Measurements from ENCODE around the gene LRCH3. TPM values are rescaled to one million over a fixed set of nuclear protein-coding genes. Genes with fewer than 3 reads are reported as not detected.
A peak's percentile ranks its signal among the peaks of the same experiment; 100 is the strongest.

LRCH3 gene
- total and polyA plus RNA-seq, 2 of the 13 experiments (the other 11 are each of a cell fraction or from before 2014, with no cell fraction given): 25.5 to 103 TPM

- TF ChIP-seq ZNF280D (CRISPR knock-in tag; IDR thresholded peaks at IDR 0.05) (no peak), RORA (CRISPR knock-in tag; IDR thresholded peaks at IDR 0.05) (no peak), NR2F1 (CRISPR knock-in tag; IDR thresholded peaks at IDR 0.05) (no peak), ETV6 (CRISPR knock-in tag; conservative IDR thresholded peaks at IDR 0.05) (no peak), RARA (CRISPR knock-in tag; IDR thresholded peaks at IDR 0.05) (0 out of 2 replicates have a peak, but pooled peaks have one; percentile 14), ZNF891 (CRISPR knock-in tag; IDR thresholded peaks at IDR 0.05) (no peak), ZNF773 (CRISPR knock-in tag; IDR thresholded peaks at IDR 0.05; ENCODE audit: borderline replicate concordance) (no peak), ZFP36L1 (CRISPR knock-in tag; IDR thresholded peaks at IDR 0.05) (no peak), ZBTB4 (CRISPR knock-in tag; IDR thresholded peaks at IDR 0.05; ENCODE audit: borderline replicate concordance) (no peak), MEF2D (CRISPR knock-in tag; IDR thresholded peaks at IDR 0.05) (no peak), PAX8 (CRISPR knock-in tag; IDR thresholded peaks at IDR 0.05; ENCODE audit: borderline replicate concordance) (no peak), NR2F6 (IDR thresholded peaks at IDR 0.05) (0 out of 2 replicates have a peak, but pooled peaks have one; percentile 17), NR2F6 (CRISPR knock-in tag; IDR thresholded peaks at IDR 0.05) (no peak)
- TF ChIP-seq, protein P1, sequence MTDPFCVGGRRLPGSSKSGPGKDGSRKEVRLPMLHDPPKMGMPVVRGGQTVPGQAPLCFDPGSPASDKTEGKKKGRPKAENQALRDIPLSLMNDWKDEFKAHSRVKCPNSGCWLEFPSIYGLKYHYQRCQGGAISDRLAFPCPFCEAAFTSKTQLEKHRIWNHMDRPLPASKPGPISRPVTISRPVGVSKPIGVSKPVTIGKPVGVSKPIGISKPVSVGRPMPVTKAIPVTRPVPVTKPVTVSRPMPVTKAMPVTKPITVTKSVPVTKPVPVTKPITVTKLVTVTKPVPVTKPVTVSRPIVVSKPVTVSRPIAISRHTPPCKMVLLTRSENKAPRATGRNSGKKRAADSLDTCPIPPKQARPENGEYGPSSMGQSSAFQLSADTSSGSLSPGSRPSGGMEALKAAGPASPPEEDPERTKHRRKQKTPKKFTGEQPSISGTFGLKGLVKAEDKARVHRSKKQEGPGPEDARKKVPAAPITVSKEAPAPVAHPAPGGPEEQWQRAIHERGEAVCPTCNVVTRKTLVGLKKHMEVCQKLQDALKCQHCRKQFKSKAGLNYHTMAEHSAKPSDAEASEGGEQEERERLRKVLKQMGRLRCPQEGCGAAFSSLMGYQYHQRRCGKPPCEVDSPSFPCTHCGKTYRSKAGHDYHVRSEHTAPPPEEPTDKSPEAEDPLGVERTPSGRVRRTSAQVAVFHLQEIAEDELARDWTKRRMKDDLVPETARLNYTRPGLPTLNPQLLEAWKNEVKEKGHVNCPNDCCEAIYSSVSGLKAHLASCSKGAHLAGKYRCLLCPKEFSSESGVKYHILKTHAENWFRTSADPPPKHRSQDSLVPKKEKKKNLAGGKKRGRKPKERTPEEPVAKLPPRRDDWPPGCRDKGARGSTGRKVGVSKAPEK (CRISPR knock-in tag; IDR thresholded peaks at IDR 0.05; ENCODE audit: borderline replicate concordance): no peak
- TF ChIP-seq, protein P2, sequence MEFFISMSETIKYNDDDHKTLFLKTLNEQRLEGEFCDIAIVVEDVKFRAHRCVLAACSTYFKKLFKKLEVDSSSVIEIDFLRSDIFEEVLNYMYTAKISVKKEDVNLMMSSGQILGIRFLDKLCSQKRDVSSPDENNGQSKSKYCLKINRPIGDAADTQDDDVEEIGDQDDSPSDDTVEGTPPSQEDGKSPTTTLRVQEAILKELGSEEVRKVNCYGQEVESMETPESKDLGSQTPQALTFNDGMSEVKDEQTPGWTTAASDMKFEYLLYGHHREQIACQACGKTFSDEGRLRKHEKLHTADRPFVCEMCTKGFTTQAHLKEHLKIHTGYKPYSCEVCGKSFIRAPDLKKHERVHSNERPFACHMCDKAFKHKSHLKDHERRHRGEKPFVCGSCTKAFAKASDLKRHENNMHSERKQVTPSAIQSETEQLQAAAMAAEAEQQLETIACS (CRISPR knock-in tag; IDR thresholded peaks at IDR 0.05): no peak
- TF ChIP-seq, protein P3, sequence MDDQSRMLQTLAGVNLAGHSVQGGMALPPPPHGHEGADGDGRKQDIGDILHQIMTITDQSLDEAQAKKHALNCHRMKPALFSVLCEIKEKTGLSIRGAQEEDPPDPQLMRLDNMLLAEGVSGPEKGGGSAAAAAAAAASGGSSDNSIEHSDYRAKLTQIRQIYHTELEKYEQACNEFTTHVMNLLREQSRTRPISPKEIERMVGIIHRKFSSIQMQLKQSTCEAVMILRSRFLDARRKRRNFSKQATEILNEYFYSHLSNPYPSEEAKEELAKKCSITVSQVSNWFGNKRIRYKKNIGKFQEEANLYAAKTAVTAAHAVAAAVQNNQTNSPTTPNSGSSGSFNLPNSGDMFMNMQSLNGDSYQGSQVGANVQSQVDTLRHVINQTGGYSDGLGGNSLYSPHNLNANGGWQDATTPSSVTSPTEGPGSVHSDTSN (CRISPR knock-in tag; IDR thresholded peaks at IDR 0.05; ENCODE audit: borderline replicate concordance): no peak
Observed at GRCh38 chr3:197795200-197795599, 4.1 kb downstream of the LRCH3 start (continued).
